ENCODE measurements around the gene ETFBKMT.
A peak's percentile ranks its signal among the peaks of the same experiment; 100 is the strongest.

Gene ETFBKMT

DNA sequence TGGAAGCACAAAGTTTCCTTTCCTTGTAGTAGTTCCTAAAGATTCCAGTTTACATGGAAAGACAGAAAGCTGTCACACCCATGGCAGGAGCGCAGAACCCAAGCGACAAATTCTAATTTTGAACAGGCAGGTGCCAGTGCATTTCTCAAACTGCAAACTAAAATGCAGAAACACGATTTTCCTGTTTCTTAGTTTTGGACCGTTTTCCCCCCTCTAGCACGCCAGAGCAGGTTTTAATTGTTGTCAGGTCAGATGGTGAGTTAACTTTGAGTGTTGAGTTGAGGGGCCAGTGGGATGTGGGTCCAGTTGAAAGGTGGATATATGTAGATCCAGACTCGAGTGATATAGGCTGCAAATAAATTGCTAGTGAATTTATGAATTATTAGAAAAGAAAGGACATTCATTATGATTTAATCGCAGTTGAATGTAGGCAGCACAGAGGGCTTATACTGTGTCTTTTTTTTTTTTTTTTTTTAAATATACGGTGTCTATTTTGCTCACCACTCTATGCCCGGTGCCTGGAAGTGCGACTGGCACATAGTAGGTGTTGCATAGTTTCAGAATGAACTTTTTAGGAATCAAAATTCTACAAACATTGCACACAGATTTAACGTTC is 909 bp upstream of the ETFBKMT start:
- TF ChIP-seq, protein P1, sequence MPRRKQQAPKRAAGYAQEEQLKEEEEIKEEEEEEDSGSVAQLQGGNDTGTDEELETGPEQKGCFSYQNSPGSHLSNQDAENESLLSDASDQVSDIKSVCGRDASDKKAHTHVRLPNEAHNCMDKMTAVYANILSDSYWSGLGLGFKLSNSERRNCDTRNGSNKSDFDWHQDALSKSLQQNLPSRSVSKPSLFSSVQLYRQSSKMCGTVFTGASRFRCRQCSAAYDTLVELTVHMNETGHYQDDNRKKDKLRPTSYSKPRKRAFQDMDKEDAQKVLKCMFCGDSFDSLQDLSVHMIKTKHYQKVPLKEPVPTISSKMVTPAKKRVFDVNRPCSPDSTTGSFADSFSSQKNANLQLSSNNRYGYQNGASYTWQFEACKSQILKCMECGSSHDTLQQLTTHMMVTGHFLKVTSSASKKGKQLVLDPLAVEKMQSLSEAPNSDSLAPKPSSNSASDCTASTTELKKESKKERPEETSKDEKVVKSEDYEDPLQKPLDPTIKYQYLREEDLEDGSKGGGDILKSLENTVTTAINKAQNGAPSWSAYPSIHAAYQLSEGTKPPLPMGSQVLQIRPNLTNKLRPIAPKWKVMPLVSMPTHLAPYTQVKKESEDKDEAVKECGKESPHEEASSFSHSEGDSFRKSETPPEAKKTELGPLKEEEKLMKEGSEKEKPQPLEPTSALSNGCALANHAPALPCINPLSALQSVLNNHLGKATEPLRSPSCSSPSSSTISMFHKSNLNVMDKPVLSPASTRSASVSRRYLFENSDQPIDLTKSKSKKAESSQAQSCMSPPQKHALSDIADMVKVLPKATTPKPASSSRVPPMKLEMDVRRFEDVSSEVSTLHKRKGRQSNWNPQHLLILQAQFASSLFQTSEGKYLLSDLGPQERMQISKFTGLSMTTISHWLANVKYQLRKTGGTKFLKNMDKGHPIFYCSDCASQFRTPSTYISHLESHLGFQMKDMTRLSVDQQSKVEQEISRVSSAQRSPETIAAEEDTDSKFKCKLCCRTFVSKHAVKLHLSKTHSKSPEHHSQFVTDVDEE (CRISPR knock-in tag; IDR thresholded peaks at IDR 0.05), result no peak
- TF ChIP-seq ESRRG (CRISPR knock-in tag; IDR thresholded peaks at IDR 0.05) (no peak), OSR1 (CRISPR knock-in tag; IDR thresholded peaks at IDR 0.05) (no peak), RARB (CRISPR knock-in tag; IDR thresholded peaks at IDR 0.05) (no peak), ZNF70 (CRISPR knock-in tag; IDR thresholded peaks at IDR 0.05) (no peak), PPARA (CRISPR knock-in tag; IDR thresholded peaks at IDR 0.05; ENCODE audit: borderline replicate concordance) (no peak), BACH2 (CRISPR knock-in tag; IDR thresholded peaks at IDR 0.05; ENCODE audit: borderline replicate concordance) (no peak), GLIS3 (CRISPR knock-in tag; IDR thresholded peaks at IDR 0.05) (no peak), ZNF565 (CRISPR knock-in tag; conservative IDR thresholded peaks at IDR 0.05; ENCODE audit: low read depth) (no peak), ZFP3 (CRISPR knock-in tag; IDR thresholded peaks at IDR 0.05) (no peak), ISL1 (CRISPR knock-in tag; IDR thresholded peaks at IDR 0.05) (no peak), ZC3H10 (CRISPR knock-in tag; IDR thresholded peaks at IDR 0.05) (no peak)
- TF ChIP-seq, protein P2, sequence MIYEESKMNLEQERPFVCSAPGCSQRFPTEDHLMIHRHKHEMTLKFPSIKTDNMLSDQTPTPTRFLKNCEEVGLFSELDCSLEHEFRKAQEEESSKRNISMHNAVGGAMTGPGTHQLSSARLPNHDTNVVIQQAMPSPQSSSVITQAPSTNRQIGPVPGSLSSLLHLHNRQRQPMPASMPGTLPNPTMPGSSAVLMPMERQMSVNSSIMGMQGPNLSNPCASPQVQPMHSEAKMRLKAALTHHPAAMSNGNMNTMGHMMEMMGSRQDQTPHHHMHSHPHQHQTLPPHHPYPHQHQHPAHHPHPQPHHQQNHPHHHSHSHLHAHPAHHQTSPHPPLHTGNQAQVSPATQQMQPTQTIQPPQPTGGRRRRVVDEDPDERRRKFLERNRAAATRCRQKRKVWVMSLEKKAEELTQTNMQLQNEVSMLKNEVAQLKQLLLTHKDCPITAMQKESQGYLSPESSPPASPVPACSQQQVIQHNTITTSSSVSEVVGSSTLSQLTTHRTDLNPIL (CRISPR knock-in tag; IDR thresholded peaks at IDR 0.05; ENCODE audit: low read depth), result no peak
- TF ChIP-seq, protein P3, sequence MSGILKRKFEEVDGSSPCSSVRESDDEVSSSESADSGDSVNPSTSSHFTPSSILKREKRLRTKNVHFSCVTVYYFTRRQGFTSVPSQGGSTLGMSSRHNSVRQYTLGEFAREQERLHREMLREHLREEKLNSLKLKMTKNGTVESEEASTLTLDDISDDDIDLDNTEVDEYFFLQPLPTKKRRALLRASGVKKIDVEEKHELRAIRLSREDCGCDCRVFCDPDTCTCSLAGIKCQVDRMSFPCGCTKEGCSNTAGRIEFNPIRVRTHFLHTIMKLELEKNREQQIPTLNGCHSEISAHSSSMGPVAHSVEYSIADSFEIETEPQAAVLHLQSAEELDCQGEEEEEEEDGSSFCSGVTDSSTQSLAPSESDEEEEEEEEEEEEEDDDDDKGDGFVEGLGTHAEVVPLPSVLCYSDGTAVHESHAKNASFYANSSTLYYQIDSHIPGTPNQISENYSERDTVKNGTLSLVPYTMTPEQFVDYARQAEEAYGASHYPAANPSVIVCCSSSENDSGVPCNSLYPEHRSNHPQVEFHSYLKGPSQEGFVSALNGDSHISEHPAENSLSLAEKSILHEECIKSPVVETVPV (CRISPR knock-in tag; IDR thresholded peaks at IDR 0.05), result no peak
- TF ChIP-seq, protein P4, sequence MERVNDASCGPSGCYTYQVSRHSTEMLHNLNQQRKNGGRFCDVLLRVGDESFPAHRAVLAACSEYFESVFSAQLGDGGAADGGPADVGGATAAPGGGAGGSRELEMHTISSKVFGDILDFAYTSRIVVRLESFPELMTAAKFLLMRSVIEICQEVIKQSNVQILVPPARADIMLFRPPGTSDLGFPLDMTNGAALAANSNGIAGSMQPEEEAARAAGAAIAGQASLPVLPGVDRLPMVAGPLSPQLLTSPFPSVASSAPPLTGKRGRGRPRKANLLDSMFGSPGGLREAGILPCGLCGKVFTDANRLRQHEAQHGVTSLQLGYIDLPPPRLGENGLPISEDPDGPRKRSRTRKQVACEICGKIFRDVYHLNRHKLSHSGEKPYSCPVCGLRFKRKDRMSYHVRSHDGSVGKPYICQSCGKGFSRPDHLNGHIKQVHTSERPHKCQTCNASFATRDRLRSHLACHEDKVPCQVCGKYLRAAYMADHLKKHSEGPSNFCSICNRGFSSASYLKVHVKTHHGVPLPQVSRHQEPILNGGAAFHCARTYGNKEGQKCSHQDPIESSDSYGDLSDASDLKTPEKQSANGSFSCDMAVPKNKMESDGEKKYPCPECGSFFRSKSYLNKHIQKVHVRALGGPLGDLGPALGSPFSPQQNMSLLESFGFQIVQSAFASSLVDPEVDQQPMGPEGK (CRISPR knock-in tag; IDR thresholded peaks at IDR 0.05; ENCODE audit: borderline replicate concordance), result no peak
- ATAC-seq, result peak; percentile 39

DNA sequence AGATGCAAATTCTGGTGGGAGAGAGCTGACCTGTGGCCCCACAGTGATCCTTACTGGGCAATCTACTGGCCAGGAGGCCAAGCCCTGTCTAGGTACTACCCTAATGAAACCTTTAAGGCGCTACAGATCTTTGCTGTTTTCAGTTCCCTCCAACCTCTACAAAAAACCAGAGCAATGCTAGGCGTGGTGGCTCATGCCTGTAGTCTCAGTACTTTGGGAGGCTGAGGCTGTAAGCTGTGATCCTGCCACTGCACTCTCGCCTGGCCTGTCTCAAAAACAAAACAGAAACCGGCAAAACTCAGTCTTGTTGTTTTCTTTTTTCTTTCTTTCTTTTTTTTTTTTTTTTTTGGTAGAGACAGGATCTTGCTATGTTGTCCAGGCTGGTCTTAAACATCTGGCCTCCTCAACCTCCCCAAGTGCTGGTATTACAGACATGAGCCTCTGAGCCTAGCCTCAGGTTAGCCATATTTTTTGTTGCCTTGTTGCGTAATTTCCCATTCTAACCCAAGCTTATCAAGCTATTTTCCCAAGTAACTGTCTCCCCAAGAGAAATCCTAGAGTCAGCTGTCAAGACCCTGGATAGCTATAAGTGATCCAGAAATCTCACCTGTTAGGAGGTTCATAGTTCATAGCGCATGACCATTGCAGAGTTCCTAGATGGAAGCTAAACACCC is 2.8 kb downstream of the ETFBKMT start:
- TF ChIP-seq ISL1 (CRISPR knock-in tag; IDR thresholded peaks at IDR 0.05) (no peak), TOX (CRISPR knock-in tag; IDR thresholded peaks at IDR 0.05; ENCODE audit: borderline replicate concordance) (no peak), ZNF565 (CRISPR knock-in tag; conservative IDR thresholded peaks at IDR 0.05; ENCODE audit: low read depth) (no peak), TCF4 (CRISPR knock-in tag; IDR thresholded peaks at IDR 0.05; ENCODE audit: borderline replicate concordance) (no peak), CSDC2 (CRISPR knock-in tag; IDR thresholded peaks at IDR 0.05) (no peak), PPARA (CRISPR knock-in tag; IDR thresholded peaks at IDR 0.05; ENCODE audit: borderline replicate concordance) (no peak), ARNTL (CRISPR knock-in tag; IDR thresholded peaks at IDR 0.05; ENCODE audit: borderline replicate concordance, low read depth) (no peak), ESRRG (CRISPR knock-in tag; IDR thresholded peaks at IDR 0.05) (no peak), OSR1 (CRISPR knock-in tag; IDR thresholded peaks at IDR 0.05) (no peak), ZNF8 (CRISPR knock-in tag; IDR thresholded peaks at IDR 0.05) (no peak), SNAI2 (CRISPR knock-in tag; IDR thresholded peaks at IDR 0.05) (no peak), ZFP30 (CRISPR knock-in tag; IDR thresholded peaks at IDR 0.05) (no peak)
- TF ChIP-seq, protein P3 (CRISPR knock-in tag; IDR thresholded peaks at IDR 0.05), result no peak
- TF ChIP-seq, protein P5, sequence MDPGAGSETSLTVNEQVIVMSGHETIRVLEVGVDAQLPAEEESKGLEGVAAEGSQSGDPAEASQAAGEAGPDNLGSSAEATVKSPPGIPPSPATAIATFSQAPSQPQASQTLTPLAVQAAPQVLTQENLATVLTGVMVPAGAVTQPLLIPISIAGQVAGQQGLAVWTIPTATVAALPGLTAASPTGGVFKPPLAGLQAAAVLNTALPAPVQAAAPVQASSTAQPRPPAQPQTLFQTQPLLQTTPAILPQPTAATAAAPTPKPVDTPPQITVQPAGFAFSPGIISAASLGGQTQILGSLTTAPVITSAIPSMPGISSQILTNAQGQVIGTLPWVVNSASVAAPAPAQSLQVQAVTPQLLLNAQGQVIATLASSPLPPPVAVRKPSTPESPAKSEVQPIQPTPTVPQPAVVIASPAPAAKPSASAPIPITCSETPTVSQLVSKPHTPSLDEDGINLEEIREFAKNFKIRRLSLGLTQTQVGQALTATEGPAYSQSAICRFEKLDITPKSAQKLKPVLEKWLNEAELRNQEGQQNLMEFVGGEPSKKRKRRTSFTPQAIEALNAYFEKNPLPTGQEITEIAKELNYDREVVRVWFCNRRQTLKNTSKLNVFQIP (CRISPR knock-in tag; IDR thresholded peaks at IDR 0.05; ENCODE audit: borderline replicate concordance, low read depth), result no peak

More for the DNA sequence above, 2.8 kb downstream of the ETFBKMT start:
- ATAC-seq, result no peak
